Activated CD8-positive, alpha-beta memory T cell treated with anti-CD3 and anti-CD28 coated beads, Interleukin-2, amount 50 U/mL, for 1 hour (primary cell): ENCODE measurements around the gene INPP4B.

Source experiments
- DNase-seq: peaks from one replicate; pipeline ENCODE4 v3.0.0-alpha.2; 2020; ENCODE audit errors: extremely low read depth

INPP4B gene

DNA sequence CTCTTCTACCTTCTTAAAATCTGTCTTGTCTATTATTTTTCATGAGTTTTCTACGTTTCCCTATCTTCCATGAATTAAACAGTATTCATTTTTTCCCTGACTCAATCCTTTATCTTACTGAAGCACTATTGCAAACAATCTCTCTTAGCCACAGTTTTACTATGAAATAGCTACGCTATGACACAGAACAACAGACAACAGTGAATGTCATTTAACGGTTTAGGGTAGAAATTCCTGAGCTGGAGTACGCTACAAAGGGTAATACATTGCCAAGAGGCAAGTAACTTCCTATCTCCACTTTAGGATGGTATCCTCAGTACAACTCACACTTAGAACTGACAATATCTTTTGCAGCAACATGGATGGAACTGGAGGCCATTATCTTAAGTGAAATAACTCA is 552.6 kb downstream of the INPP4B start:
- no peak for DNase-seq

DNA sequence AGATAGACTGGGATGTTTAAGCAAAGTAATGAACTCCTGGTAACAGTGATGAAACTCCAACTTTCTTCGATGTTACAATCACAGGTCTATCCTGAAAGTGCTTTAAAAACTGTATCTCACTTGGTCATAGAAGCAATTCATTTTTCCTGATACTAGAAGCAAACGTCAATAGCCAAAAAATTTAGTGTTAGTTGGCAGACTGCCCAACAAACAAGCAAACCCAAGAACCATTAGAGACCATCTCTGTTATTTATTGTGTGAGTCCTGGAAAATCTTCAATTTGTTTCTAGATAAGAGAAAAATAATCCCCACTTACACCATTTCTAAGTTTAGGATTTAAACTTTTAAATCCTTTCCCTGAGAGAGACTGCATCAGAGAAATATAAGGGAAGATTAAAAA is 553.9 kb downstream of the INPP4B start:
- DNase-seq, result no peak

DNA sequence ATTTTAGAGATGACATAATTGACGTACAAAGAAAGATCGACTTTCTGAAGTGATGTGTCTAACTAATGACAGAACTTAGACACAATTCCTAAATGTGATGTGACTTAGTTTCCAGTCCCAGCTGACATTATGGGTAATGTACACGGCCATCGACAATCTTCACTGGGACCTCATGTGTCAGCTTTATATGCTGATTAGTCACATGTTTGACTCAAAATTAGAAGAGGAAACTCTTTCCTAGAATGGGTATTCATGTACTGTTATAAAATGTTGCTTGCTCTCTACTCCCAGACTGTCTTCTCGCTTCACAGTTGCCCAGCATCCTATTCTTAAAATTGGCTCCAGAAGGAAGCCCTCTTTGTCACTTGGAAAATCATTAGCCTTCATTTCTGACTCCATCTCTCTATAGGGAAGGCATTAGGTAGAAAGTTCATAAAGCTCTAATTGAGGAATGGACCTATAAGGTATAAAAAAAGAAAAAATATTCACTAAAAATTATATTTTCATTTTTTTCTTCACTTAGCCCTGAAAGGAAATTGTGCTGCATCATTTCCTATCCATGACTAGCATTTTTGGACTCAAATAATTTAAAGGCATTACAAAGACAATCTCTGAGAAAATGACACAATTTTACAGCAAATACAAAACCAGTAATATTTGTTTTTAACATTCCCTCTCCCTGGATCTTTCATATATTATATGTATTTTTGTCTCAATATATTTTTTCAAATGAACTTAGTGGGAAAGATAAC is 554.6 kb downstream of the INPP4B start:
- no peak for DNase-seq

DNA sequence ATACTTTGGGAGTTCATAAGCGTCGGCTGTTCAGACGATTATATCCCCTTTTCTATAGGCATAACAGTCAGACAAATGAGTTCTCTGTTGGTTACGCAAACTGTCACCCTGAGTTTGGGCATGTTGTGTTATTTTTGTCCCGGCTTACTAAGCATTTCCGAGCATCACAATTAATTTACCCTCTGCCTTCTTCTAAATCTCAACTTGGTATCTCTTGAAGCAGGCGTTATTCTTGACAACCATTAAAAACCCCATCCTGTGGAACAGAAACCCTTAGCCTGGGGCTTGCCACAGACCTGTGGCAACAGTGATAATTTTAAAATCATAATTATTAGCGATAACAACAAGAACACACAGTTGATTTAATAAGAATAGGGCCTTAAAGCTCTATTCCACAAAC is 558.7 kb downstream of the INPP4B start:
- no peak for DNase-seq

DNA sequence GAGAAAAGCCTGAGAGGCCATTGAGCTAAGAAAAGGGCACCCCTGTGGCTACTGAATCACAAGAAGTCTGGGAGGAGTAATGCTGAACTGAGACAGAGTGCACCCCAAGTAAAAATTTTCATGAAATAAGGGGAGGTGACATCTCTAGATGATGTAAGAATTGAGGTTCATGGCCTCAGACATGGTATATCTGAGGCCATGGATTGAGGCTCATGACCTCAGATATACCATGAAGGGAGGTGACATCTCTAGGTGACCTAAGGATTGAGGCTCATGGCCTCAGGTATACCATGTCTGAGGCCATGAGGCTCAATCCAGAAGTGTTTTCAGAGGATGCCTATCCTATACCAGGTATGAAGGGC is 560.9 kb downstream of the INPP4B start:
- no peak for DNase-seq

DNA sequence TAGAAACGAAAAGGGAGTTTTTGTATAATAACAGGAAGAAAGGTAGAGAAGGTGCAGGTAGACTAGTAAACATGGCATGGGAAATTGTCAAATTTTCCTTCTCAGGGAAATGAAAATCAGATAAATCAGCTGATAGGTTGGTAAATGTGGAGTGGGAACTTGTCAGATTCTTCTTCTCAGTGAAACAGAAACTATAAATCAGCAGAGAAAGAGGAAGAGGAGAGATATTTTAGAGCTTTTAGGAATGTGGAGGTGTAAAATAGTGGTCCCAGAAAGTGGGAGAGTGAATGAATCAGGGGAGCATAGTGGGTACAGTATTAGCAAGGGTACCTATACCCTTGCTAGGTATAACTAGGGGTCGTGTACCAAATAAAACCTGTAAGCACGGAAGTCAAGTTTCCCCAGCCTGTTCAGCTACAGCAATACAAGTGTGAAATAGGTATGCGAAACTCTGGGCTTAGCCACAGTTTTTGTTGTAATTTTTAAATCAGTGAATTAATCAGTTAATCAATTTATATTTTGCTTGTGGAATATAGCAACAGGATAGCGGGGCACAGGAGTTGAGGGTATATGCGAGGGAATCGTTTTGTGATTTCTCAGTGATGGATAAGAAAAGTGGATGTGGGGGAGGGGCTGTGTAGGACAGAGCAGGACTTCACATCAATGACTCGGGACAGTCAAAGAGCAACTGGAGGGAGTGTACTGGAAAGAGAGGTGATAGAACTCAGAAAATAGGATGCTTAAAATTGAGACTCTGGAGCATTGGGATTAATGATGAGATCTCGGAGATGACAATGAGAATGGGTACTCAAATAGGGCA is 561.5 kb downstream of the INPP4B start:
- DNase-seq, result no peak

DNA sequence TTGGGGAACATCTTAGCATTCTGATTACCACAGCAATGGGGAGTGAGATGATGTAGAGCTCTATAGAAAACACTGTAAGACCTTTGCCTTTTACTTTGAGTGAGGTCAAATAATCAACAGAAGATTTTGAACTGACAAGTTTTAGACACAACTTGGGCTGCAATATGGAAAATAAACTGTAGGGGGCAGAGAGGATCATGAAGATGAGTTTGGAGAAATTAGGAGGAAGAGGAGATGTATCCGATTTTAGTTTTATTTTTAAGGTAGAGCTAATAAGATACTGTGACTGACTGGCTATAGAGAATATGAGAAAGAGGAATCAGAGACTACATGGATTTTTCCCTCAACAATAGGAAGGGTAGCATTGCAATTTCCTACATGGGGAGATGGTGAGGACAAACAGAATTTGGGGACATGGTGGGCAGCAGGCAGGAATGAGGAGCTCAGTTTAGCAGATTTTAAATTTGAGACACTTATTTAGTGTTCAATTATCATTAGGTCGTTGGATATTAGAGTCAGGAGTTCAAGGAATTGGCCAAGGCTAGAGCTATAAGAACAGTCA is 563.1 kb downstream of the INPP4B start:
- DNase-seq, result no peak

DNA sequence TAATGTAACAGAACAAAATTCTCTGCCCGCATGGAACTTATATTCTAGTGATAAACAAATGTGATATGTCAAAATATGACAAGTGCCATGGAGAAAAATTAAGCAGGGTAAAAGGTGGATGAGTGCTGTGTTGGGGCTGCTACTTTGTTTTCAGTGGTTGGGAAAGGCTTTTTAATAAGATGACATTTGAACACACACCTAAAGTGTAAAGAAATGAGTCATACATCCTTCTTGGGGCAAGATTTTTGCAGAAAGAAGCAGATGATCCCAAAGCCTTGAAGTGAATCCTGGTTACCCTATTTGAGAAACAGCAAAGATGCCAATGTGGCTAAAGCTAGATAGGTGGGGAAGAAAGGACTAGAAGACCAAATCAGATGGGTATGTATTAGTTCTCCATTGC is 564.1 kb downstream of the INPP4B start:
- DNase-seq, result no peak

DNA sequence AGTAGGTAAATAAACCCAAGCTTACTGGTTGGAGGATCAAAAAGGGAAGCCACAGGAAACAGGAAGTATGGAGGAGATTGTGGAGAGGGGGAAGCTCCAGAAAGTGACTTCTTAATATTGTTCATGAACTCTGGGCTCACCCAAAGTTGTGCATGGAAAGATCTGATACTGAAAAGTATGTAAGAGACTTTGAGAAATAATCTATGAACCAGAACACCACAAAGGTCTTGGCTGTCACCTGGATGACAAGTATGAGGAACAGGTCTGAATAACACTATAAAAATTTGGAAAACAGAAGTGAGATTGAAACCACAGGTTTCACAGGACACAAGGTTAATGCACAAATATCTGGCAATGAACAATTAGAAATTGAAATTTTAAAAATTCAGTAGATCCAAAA is 567.4 kb downstream of the INPP4B start:
- no peak for DNase-seq

DNA sequence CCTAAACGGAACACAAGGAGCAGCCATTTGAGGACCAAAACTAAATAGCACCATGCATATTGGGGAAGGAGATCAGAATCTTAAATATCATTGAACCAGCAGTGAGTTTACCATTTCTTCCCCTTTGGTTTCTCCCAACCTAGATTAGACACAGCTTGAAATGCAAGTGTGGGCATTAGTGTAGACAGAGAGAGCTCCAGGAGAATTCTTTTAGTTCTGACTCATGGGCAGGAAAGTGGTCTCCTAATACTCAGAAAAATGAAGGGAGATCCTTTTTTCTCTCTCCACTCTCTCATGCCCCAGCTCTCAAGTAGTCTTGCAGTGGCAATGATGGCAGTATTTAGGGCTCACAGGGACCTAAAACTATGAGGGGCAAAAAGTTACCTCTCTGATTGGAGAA is 567.9 kb downstream of the INPP4B start:
- no peak for DNase-seq

DNA sequence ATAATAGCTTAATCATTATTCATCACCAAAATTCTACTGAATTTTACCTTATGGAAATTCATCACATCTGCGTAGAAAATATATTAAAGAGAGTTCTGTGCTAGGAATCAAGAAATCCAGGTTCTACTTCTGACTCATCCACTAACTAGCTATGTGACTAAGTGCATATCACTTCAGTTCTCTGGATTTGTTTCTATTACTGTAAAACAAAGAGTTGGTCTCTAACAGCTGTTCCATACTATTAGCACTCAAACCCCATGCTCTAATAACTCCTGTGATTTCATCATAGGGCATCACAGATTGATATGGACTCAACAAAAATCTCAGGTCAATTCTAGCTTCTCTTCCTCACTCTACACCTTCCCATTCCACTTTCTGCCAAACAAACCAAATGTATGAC is 572.0 kb downstream of the INPP4B start:
- DNase-seq, result no peak

DNA sequence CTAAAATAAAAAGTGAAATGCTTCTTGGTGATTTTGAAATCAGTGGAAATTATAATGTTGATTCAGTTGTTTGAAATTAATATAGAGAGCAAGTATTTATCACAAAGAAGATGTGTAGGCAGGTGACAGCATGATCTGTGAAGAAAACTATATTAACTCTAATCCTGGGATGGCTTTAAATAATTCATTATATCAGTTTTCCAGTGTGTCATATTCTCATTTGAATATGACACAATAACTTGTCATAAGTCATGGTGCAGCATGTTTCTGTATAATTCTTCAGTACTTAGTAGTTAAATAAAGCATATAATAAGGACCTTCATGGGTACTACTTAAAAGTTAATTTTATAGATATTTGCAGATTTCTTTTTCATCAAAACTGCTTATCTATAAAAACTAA is 573.6 kb downstream of the INPP4B start:
- DNase-seq, result no peak

DNA sequence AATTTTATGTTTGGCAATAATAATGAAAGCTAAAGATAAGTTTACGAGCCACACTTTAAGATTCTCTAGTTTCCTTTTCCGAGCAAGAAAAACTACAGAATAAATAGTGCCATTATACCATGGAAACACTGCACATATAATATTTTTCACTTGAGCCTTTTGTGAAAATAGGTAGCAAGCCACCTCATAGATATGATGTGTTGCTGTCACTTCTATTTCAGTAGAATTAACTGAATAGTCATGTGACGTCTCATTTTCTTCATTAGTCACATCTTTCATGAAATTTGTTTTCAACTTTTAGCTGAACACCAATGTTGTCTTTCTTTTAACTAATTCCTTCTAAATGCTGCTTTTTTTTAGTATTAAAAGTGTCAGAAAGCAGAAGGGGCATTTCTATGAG is 574.3 kb downstream of the INPP4B start:
- no peak for DNase-seq

DNA sequence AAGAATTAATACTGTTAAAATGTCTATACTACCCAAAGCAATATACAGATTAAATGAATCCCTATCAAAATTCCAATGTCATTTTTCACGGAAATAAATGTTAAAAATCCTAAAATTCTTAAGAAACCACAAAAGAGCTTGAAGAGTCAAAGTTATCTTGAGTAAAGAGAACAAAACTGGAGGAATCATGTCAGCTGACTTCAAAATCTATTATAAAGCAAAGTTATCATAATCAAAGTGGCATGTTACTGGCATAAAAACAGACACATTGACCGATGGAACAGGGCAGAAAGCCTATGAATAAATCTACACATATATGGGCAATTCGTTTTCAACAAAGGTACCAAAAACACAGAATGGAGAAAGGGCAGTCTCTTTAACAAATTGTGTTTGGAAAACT is 579.0 kb downstream of the INPP4B start:
- no peak for DNase-seq

DNA sequence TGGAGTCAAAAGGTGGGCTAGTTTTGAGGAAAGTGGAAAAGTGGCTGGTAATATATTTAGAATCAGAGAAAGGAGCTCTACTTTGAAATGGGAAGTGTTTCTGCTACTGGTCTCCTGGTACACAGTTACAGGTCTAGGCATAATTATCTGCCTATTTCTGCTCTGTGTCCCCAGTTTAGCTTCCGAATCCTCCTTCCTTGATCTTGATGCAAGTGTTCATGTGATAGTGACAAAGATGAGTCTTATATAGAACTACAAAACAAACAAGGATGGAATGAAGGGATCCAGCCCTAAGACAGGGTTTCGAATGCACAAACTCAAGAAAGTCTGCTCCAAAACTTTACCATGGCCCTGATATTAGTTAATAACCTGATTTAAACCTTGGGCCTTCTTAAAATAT is 580.2 kb downstream of the INPP4B start:
- DNase-seq, result no peak

DNA sequence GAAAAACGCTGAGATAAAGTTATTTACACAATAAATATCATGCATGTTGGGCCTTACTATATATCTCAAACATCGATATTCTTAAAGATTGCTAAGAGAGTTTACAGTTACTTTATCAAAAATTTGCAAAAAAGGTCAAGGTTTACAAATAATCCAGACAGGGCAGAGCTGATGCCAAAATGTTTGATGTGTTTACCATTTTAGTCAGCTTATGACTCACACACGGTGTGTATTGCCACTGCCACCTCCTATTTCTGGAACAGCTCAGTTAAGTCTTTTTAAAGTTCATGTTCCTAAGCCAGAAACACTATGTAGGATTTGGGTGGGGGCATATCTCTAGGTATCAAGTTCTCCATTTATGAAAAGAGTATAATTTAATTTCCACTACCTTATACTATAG is 580.6 kb downstream of the INPP4B start:
- no peak for DNase-seq

DNA sequence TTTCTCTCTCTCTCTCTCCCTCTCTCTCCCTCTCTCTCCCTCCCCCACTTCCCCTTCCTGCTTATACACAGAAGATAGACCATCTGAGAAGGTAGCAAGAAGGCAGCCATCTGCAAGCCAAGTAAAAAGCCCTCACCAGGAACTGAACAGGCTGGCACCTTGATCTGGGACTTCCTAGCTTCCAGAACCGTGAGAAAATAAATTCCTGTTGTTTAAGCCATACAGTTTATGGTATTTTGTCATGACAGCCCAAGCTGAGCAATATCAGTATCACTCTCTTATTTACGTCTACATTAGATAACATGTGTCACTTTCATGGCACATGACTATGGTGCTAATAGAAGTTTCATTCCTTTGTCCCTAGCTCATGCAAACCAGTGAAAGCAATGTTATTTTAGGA is 581.1 kb downstream of the INPP4B start:
- DNase-seq, result no peak

DNA sequence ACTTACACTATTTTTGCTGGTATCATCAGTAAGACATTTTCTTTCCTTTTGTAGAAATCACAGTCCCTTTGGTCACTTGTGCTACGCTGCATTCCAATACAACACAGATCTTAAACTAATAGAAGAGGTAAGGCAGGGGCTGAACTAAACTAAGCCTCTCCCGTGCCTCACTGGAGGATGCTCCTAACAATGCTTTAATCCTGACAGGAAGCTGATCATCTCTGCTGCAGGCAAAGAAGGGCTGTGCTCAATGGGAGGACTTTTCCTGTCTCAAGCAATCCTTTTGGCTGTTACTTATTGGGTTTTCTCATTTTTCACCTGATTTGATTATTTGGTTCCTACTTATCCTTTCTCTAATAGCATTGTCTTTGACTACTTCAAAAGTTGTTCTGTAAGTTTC is 583.1 kb downstream of the INPP4B start:
- DNase-seq, result no peak

DNA sequence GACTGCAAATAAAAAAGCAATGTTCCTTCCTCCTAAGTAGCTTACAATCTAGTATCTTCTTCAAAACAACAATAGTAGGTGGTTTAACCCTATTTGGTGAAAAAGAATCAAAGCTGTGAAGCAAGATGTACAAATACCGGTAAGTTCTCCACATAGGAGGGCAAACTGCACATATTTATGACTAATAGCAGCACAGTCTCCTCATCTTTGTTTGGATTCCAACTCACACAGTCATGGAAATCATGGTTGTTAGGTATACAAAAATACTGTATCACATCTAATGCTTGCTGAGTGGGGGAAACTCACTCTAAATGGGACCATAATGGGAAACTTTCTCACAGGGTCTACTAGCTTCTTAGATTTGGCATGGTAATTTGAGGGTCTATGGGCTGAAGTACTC is 597.2 kb downstream of the INPP4B start:
- no peak for DNase-seq

DNA sequence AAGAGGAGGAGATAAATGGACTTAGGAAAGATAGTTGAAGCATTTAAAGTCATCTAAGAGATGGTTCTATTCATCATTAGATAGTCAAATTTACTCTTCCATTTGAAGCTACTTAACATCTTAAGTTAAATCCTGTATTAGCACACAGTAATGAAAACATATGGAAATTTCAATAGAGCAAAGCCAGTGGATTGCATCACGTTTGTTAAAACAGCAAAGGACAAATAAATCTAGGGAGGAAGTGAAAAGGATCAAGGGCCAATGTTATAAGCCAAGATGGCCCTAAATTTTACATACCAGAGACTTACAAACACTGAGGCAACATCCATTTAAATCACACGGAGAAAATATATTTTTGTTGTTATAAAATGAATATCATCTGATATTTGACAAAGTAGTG is 602.8 kb downstream of the INPP4B start:
- no peak for DNase-seq

DNA sequence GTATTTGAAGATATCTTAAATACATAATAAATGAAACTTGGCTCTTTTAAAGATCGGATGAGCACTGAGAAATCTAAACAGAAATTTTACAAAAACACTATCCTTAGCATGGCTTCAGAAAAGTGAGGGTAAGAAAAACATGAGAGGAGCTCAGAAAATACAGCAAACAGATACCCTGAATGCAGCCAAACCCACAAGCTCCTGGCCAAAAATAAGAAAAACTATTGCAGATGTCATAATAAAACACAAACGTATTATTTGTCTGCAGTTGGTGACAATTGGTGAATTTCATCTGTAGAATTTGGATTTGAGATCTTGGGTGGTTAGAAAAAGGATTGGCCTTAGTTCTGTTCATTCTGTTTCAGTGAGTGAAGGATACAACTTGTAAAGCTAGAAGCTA is 603.9 kb downstream of the INPP4B start:
- no peak for DNase-seq

DNA sequence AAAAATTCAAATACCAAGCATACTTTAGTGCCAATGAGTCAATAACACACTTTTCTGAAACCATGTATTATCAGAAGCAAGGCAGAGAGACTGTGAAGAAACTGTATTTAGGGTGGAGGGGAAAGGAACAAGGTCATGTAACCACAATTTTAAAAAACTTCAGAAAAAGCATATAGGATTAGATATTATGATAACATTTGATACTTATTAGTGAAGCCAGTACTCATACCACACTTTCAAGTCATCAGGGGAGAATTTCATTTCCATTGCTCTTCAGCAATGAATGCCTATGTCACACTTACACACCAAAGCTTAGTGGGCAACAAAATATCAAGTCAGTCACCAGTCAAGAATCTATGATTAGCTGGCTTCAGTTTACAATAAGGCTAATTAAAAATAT is 607.5 kb downstream of the INPP4B start:
- DNase-seq, result no peak

DNA sequence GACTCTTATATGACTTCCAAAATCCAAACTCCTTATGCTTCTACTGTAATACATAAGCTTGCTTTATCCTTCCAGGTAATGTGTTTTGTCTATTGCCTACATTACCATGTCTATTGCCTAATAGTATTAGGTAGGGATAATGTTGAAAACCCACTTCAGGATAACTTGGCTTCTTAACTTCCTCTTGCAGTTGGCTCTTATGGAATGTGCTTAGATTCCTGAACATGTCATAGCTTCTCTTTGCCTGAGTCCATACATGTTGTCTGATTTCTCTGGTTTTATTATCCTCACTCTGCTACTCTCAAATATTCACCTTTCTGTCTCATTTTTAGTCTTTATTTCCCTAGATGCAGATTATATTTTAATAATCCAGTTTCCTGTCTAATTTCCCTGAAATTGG is 609.8 kb downstream of the INPP4B start:
- DNase-seq, result no peak
